Gastroesophageal sphincter (tissue), 4 donors: ENCODE measurements around the gene GRIK1. TPM values are rescaled to one million over a fixed set of nuclear protein-coding genes. Genes with fewer than 3 reads are reported as not detected.

Experiments
- ATAC-seq: fragments of 150-250 bp; one replicate; pipeline ENCODE4 v1.9.1; 2016; ENCODE audit warnings: mild to moderate bottlenecking, moderate library complexity
- H3K27ac ChIP-seq, 4 donors: fragments of 200-600 bp; sonication (generic) in 3 of 4; 1 replicate in 3 of 4; 2 replicates in 1 of 4; pipeline ENCODE4 v1.5.1; 2016 to 2019
- H3K27me3 ChIP-seq: fragments of 200-600 bp; sonication (generic); one replicate; pipeline ENCODE4 v1.5.1; 2019
- H3K36me3 ChIP-seq, 2 donors: fragments of 200-600 bp; sonication (generic); one replicate each; pipeline ENCODE4 v1.5.1; 2019; ENCODE audit warnings: control low read depth in 1 of 2
- H3K4me1 ChIP-seq, 3 donors: fragments of 200-600 bp; sonication (generic); 1 replicate in 2 of 3; 2 replicates in 1 of 3; pipeline ENCODE4 v1.5.1; 2016 to 2019; ENCODE audit warnings: control low read depth in 2 of 3
- H3K4me3 ChIP-seq, 2 donors: fragments of 200-600 bp; sonication (generic); one replicate each; pipeline ENCODE4 v1.5.1; 2019; ENCODE audit warnings: mild to moderate bottlenecking in 1 of 2, moderate library complexity in 1 of 2
- H3K9me3 ChIP-seq, 3 donors: fragments of 200-600 bp; sonication (generic); one replicate each; pipeline ENCODE4 v1.5.1; 2017 to 2019; ENCODE audit warnings: control low read depth in 2 of 3
- EP300 ChIP-seq: sonication (generic); formaldehyde crosslinking; IDR thresholded peaks from one replicate; pipeline ENCODE4 v1.6.1; 2017; ENCODE audit warnings: antibody characterized with exemption, mild to moderate bottlenecking
- POLR2A ChIP-seq, 2 donors: fragments of 450-650 bp; IDR thresholded peaks; one replicate each; pipeline ENCODE4 v1.6.1; 2017; ENCODE audit warnings: antibody characterized with exemption in 2 of 2, mild to moderate bottlenecking in 2 of 2, moderate library complexity in 1 of 2
- POLR2AphosphoS5 ChIP-seq: sonication (generic); formaldehyde crosslinking; IDR thresholded peaks from one replicate; pipeline ENCODE4 v1.6.1; 2017; ENCODE audit warnings: antibody characterized with exemption
- WGBS, 2 donors: methylation state at CpG; one replicate each; pipeline ENCODE4 v1.1.5; 2018; ENCODE audit warnings: low coverage in 1 of 2; 5-methylcytosine and 5-hydroxymethylcytosine counted together
- total RNA-seq, 4 donors: library from RNA; depleted of rRNA; stranded (reverse); fragments of >200 nt; gene quantifications; one replicate each; pipeline ENCODE4 v1.1.0, GENCODE V29; 2016
- TF ChIP-seq, protein P1 (sequence below), 4 experiments: fragments of 200-600 bp in 2 of 4; fragments of 450-650 bp in 2 of 4; sonication (generic) in 1 of 4; IDR thresholded peaks; one replicate each; pipeline ENCODE4 v1.5.1; 2017 to 2019; ENCODE audit warnings: antibody characterized with exemption in 4 of 4, mild to moderate bottlenecking in 2 of 4, moderate library complexity in 2 of 4

GRIK1 gene
- total RNA-seq, 4 donors from 2014 or later: 0.32 to 0.67 TPM; not detected in 2

- Histone ChIP-seq H3K4me3 (no peak overlapping the region), H3K27me3 (no peaks in the 10 kb centered on the region), H3K4me1 (no peaks in the 10 kb centered on the region), H3K9me3 (peaks cover 0 to 6% (median 0%) of the 10 kb centered on the region in 3 donors), H3K36me3 (no peaks in the 10 kb centered on the region), H3K27ac (no peak overlapping the region)
- WGBS, 2 donors: 33 to 43% methylated on average over 1 of the region's 1 CpG
- no peak for ATAC-seq
- no peak for TF ChIP-seq EP300
- TF ChIP-seq POLR2A (IDR thresholded peaks at IDR 0.05): no peak
- no peak for TF ChIP-seq POLR2AphosphoS5
- TF ChIP-seq, protein P1, sequence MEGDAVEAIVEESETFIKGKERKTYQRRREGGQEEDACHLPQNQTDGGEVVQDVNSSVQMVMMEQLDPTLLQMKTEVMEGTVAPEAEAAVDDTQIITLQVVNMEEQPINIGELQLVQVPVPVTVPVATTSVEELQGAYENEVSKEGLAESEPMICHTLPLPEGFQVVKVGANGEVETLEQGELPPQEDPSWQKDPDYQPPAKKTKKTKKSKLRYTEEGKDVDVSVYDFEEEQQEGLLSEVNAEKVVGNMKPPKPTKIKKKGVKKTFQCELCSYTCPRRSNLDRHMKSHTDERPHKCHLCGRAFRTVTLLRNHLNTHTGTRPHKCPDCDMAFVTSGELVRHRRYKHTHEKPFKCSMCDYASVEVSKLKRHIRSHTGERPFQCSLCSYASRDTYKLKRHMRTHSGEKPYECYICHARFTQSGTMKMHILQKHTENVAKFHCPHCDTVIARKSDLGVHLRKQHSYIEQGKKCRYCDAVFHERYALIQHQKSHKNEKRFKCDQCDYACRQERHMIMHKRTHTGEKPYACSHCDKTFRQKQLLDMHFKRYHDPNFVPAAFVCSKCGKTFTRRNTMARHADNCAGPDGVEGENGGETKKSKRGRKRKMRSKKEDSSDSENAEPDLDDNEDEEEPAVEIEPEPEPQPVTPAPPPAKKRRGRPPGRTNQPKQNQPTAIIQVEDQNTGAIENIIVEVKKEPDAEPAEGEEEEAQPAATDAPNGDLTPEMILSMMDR (IDR thresholded peaks at IDR 0.05): no peak
These were observed 235.1 kb downstream of the GRIK1 start for GRCh38 chr21:29704719-29705118.

- Histone ChIP-seq H3K36me3 (no peaks in the 10 kb centered on the region), H3K27me3 (no peaks in the 10 kb centered on the region), H3K27ac (no peak overlapping the region), H3K4me3 (no peak overlapping the region), H3K4me1 (no peaks in the 10 kb centered on the region), H3K9me3 (peaks cover 0 to 15% (median 0%) of the 10 kb centered on the region in 3 donors)
- ATAC-seq: no peak
- WGBS, 2 donors: 86 to 95% methylated on average over 3 to 5 of the region's 5 CpGs
- no peak for TF ChIP-seq POLR2AphosphoS5
- TF ChIP-seq POLR2A (IDR thresholded peaks at IDR 0.05): no peak
- TF ChIP-seq, protein P1 (IDR thresholded peaks at IDR 0.05): no peak
- TF ChIP-seq EP300: no peak
These were observed 238.1 kb downstream of the GRIK1 start for GRCh38 chr21:29701676-29702075.

GRCh38 chr21:29697555-29698193 lies 242.1 kb downstream of the GRIK1 start:
- no peaks in the 10 kb centered on the region for H3K36me3 ChIP-seq
- H3K4me3 ChIP-seq: no peak overlapping the region
- H3K9me3 ChIP-seq: peaks cover 0 to 14% (median 0%) of the 10 kb centered on the region in 3 donors
- ATAC-seq: no peak
- H3K27ac ChIP-seq: no peak overlapping the region
- no peaks in the 10 kb centered on the region for H3K4me1 ChIP-seq
- WGBS, 2 donors: 42 to 55% methylated on average over 5 to 7 of the region's 7 CpGs
- TF ChIP-seq, protein P1 (IDR thresholded peaks at IDR 0.05): no peak
- TF ChIP-seq EP300: no peak
- TF ChIP-seq POLR2AphosphoS5: no peak
- no peak for TF ChIP-seq POLR2A (IDR thresholded peaks at IDR 0.05)
- no peaks in the 10 kb centered on the region for H3K27me3 ChIP-seq

- ATAC-seq: no peak
- Histone ChIP-seq H3K4me1 (no peaks in the 10 kb centered on the region), H3K27ac (no peak overlapping the region), H3K27me3 (no peaks in the 10 kb centered on the region), H3K9me3 (peaks cover 0 to 8% (median 0%) of the 10 kb centered on the region in 3 donors), H3K4me3 (no peak overlapping the region), H3K36me3 (no peaks in the 10 kb centered on the region)
- 80 to 94% methylated on average over 1 of the region's 1 CpG for WGBS, 2 donors
- no peak for TF ChIP-seq POLR2AphosphoS5
- TF ChIP-seq POLR2A (IDR thresholded peaks at IDR 0.05): no peak
- TF ChIP-seq, protein P1 (IDR thresholded peaks at IDR 0.05): no peak
- no peak for TF ChIP-seq EP300
These were observed 242.9 kb downstream of the GRIK1 start for GRCh38 chr21:29696937-29697336.
